DMS153 (cell line): Measurements from ENCODE around the gene CACNA1I.
A peak's percentile ranks its signal among the peaks of the same experiment; 100 is the strongest.
"Not testable (repeated sequence)": the region's sequence is repeated elsewhere in the genome, so short reads cannot be mapped to it uniquely, and the experiment has no call there.

Source experiments
- DNase-seq: peaks from one replicate; lab custom pipeline; 2025; lab: John Stamatoyannopoulos, UW

Gene CACNA1I

DNA sequence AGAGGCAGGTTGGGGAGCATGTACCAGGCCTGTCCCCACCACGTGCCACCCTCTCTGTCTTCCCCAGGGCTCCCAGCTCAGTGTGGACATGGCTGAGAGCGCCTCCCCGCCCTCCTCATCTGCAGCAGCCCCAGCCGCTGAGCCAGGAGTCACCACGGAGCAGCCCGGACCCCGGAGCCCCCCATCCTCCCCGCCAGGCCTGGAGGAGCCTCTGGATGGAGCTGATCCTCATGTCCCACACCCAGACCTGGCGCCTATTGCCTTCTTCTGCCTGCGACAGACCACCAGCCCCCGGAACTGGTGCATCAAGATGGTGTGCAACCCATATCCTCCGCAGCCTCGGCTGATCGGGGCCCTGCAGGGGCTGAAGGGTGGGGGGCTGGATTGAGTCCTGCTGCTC, at the start of gene CACNA1I:
Gene CACNA1I (plus strand): TSS at position 89 of the 400 bp plus-strand sequence. CDS start 0 bp downstream, at position 89.
- no peak for DNase-seq

DNA sequence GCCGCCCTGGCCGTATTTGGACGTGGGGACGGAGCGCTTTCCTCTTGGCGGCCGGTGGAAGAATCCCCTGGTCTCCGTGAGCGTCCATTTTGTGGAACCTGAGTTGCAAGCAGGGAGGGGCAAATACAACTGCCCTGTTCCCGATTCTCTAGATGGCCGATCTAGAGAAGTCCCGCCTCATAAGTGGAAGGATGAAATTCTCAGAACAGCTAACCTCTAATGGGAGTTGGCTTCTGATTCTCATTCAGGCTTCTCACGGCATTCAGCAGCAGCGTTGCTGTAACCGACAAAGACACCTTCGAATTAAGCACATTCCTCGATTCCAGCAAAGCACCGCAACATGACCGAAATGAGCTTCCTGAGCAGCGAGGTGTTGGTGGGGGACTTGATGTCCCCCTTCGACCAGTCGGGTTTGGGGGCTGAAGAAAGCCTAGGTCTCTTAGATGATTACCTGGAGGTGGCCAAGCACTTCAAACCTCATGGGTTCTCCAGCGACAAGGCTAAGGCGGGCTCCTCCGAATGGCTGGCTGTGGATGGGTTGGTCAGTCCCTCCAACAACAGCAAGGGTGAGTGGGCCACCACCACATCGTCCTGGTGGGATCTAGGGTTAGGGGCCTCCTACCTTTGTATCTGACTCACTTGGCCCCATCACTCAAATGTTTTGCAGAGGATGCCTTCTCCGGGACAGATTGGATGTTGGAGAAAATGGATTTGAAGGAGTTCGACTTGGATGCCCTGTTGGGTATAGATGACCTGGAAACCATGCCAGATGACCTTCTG, 49.3 kb upstream of the CACNA1I start:
- DNase-seq, result not testable (repeated sequence)

DNA sequence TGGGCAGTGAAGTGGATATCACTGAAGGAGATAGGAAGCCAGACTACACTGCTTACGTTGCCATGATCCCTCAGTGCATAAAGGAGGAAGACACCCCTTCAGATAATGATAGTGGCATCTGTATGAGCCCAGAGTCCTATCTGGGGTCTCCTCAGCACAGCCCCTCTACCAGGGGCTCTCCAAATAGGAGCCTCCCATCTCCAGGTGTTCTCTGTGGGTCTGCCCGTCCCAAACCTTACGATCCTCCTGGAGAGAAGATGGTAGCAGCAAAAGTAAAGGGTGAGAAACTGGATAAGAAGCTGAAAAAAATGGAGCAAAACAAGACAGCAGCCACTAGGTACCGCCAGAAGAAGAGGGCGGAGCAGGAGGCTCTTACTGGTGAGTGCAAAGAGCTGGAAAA, 48.5 kb upstream of the CACNA1I start:
- not testable (repeated sequence) for DNase-seq

- DNase-seq, result peak; percentile 72
These were observed 47.8 kb upstream of the CACNA1I start for GRCh38 chr22:39522567-39523300.

DNA sequence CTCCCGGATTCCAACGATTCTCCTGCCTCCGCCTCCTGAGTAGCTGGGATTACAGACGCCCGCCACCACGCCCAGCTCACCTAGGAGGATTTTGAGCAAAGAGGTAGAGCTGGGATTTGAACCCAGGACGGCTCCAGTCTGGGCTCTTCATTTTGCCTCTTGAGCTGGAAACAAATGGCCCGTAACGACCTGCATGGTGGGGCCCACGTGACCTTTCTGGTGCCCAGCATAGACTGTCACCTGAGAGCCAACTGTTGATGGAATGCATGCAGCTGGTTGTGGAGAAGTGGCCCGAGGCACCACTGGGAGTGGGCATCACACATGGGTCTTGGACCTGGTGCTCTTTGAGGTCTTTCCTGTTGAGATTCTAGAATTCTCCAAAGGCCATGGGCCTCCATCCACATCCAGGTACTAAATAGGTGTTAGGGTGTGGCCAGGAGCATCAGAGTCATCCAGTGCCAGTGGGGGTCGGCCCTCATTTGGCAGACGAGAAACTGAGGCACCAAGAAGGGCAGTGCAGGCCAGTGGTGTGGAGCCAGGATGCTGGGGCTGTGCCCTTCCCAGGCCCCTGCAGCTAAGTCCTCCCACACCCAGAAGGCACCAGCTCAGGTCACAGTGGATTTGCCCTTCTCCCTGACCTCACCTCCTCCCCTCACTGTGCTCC, 46.3 kb upstream of the CACNA1I start:
- no peak for DNase-seq

DNA sequence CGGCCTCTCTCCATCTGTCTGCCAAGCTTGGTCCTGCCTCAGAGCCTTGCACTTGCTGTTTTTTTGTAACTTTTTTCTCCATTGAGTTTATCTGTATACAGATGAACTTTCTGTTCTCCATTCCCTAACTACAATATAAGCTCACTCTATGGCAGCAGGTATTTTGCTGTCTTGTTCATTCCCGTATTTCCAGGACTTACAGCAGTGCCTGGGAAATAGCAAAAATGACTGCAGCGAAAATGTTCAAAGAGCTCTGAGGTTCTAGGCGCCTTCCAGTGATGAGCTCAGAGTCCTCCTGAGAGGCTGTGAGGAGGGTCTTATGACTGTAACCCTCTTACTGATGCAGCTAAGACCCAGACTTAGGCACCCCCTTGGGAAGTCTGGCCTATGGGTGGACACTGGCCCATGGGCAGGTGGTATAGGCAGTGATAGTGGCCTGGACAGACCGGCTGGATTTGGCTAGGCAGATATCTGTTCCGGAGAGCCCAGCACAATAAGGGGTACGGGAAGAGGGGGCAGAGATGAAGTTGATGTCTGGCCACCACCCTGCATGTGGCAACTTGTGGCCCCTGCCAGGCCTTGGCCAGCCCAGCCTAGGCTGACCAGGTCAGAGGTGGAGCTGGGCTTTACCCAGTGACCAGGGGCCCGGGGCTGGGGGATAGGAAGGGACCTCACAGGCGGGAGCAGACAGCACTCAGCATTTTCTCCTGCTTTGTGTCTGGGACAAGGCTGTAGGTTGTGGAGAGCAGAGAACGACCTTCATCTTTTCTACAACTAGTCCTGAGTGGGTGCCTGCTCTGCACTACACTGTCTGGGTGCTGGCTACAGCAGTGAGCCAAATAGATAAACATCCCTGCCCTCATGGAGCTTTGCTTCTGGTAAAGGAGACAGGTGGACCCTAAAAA, 45.5 kb upstream of the CACNA1I start:
- no peak for DNase-seq

GRCh38 chr22:39525658-39525975, 44.9 kb upstream of the CACNA1I start:
- no peak for DNase-seq

DNA sequence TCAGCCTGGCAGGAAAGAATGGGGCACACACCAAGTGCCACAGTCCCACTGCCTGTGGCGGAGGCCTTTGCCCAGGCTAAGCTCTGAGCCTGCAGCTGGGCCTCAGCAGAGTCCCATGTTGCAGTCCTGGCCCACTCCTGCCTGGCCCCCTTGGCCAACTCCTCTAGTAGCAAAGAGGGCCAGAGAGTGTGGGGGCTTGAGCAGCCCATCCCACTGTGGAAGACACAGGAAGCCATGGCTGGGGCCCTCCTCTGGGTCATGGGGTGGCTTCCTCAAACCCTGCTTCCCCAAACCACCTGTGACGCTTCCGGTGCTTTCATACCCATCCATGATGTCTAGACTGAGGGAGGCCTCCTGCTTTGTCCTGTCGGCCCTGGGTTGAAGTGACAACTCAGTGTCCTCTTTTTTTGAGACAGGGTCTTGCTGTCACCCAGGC, 43.8 kb upstream of the CACNA1I start:
- no peak for DNase-seq

- DNase-seq, result peak; percentile 62
These were observed 43.0 kb upstream of the CACNA1I start for GRCh38 chr22:39527481-39527961.

DNA sequence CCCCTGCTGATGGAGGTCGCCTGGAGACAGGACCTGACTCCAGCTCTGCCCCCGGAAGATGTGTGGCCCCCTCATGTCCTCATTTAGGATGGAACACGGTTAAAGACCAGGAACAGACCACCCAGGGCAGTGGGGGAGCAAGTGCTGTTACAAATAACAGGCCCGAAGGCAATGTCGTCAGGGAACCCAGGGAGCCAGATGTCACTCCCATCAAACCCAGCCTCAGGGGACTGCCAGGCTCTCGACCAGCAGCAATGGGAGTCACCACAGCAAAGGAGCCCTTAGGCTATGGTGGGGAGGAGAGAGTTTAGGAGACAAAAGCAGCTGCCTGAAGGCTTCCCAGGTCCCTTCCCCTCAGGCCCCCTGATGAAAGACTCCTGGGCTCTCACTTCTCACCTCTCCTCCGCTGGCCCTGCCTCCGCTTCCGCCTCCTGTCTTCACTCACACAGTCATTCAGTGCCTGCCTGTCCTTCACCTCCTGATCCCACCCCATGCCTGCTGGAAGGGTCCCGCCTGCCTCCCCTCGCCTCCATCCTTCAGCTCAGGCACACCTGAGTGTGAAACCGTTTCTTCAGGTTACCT, 42.4 kb upstream of the CACNA1I start:
- DNase-seq, result peak; percentile 55

DNA sequence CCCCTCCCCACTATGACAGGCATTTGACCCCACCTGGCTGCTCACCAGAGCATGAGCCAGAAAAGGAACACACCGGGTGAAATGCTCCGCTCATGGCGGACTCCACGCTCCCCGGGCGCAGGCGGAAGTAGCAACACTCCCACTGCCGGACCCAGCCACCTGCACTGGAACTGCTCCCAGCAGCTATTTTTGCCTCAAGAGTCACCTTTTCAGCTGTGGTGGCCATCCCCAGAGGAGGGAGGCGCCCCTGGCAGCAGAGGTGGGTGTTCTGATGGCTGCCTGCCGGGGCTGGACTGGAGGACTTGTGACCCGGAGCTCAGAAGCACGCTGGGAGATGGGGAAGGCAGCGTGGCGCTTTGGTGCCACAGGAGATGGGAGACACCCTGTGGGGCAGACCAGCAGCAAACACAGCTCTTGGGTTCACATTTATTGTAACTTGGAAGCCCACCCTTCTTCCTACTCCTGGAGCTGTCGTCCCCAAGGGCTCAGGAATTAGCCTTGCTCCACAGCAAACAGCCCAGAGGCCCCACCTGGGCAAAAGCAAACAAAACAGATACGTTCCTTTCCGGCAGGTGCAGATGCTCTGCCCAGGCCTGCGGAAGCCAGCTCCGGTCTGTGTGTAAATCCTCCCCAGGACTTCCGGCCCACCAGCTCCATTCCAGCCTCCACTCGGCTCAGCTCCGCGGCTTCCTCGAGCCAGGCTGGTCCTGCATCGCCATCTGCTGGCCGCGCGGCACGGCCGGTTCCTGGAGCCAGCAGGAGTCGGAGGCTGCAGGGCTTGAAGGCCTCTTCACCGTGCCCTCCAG, 41.7 kb upstream of the CACNA1I start:
- DNase-seq, result peak; percentile 97

DNA sequence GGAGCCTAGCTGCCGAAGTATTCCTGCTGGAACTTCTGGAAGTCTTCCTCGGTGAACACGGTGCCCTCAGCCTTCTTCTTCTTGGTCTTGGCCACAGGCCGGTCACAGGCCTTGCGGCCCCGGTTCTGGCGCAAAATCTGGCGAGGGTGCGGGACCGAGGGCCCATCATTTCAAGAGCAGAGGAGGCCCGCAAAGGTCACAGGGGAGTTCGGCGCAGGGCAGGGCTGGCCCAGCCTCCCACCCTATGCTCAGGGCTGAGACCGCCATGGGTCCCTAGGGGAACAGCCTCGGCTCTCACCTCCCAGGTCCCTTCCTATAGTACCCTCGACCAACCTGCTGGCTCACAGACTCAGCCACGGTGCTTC, 41.1 kb upstream of the CACNA1I start:
- no peak for DNase-seq

DNA sequence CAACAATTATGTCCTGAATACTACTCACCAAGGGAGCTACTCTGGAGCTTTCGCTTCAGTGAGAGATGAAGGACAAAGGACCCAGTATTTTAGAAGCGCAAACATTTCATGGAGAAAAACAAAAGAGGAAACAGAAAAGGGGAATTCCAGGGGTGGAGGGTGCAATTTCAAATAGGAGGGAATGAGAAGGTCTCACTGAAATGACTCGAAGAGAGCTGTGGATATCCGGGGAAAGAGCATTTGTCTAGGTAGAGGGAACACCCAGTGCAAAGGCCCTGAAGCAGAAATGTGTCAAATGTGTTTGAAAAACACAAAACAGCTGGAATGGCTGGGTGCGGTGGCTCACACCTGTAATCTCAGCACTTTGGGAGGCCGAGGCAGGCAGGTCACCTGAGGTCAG, 40.4 kb upstream of the CACNA1I start:
- no peak for DNase-seq

GRCh38 chr22:39530692-39531331, 39.7 kb upstream of the CACNA1I start:
- no peak for DNase-seq

GRCh38 chr22:39532215-39533073, 38.1 kb upstream of the CACNA1I start, which contains the start of gene RPS19BP1:
Gene RPS19BP1, minus strand, starts transcription at chr22:39532748. Its CDS starts 10 bp downstream, at chr22:39532738.
- peak; percentile 100 for DNase-seq

GRCh38 chr22:39534092-39534506, 36.5 kb upstream of the CACNA1I start:
- no peak for DNase-seq

GRCh38 chr22:39534591-39535356, 35.8 kb upstream of the CACNA1I start:
- DNase-seq, result peak; percentile 18

DNA sequence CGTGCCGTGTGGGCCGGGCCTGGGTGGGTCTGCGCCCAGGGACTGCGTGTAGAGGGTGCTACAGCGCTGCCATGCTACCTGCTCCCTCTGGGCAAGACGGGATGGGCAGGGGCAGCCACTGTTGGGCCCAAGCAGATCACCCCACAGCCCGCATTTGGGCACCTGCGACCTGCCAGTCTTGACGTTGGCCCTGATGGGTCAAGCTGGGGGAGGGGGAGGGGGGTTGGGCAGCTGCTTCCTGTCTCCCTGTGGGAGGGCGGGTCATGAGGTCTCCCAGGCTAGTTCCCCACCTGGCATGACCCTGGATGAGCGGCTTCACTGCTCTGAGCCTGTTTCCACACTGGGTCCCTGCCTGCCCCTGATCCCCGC, 35.2 kb upstream of the CACNA1I start:
- DNase-seq, result no peak
